Body of pancreas (tissue), 4 donors: Measurements from ENCODE around the gene ATP6V0A1. TPM values are rescaled to one million over a fixed set of nuclear protein-coding genes. Genes with fewer than 3 reads are reported as not detected.

Experiments
- ATAC-seq: fragments of 150-250 bp; one replicate; pipeline ENCODE4 v1.9.1; 2016
- DNase-seq, 4 donors: peaks; one replicate each; pipeline ENCODE4 v3.0.0-alpha.2; 2019
- H3K27ac ChIP-seq, 4 donors: fragments of 200-600 bp; sonication (generic); 1 replicate in 3 of 4; 2 replicates in 1 of 4; pipeline versions ENCODE4 v1.5.1 to v1.6.1; 2016 to 2019; ENCODE audit warnings: mild to moderate bottlenecking in 1 of 4, mixed read lengths in 1 of 4, moderate library complexity in 1 of 4
- H3K27me3 ChIP-seq, 2 donors: fragments of 200-600 bp; sonication (generic); one replicate each; pipeline ENCODE4 v1.6.0; 2016; ENCODE audit warnings: mild to moderate bottlenecking in 1 of 2
- H3K36me3 ChIP-seq, 2 donors: fragments of 200-600 bp; sonication (generic); replicated peaks in 1 of 2; 2 replicates each; pipeline ENCODE4 v1.5.1; 2016; ENCODE audit warnings: low read depth in 2 of 2; ENCODE audit not compliant: insufficient read depth in 1 of 2
- H3K4me1 ChIP-seq: fragments of 200-600 bp; sonication (generic); one replicate; pipeline ENCODE4 v1.6.0; 2016
- H3K4me3 ChIP-seq, 2 donors: fragments of 200-600 bp; sonication (generic); 1 replicate in 1 of 2; 2 replicates in 1 of 2; pipeline ENCODE4 v1.5.1; 2016 to 2019
- H3K9me3 ChIP-seq, 3 donors: fragments of 200-600 bp; sonication (generic); 1 replicate in 2 of 3; 2 replicates in 1 of 3; pipeline ENCODE4 v1.5.1; 2016
- POLR2A ChIP-seq, 3 donors: fragments of 450-650 bp; IDR thresholded peaks; one replicate each; pipeline ENCODE4 v1.6.1; 2016; ENCODE audit warnings: antibody characterized with exemption in 3 of 3, mild to moderate bottlenecking in 2 of 3
- WGBS, 2 donors: methylation state at CpG; one replicate each; pipeline ENCODE4 v1.1.5; 2017; 5-methylcytosine and 5-hydroxymethylcytosine counted together
- intact Hi-C: fragments of 100-400 bp; cut with DNase I; formaldehyde crosslinking; loops from one replicate; pipeline ENCODE4 v1.15.1; 2023
- total RNA-seq, 2 donors: library from RNA; depleted of rRNA; stranded (reverse); fragments of >200 nt; gene quantifications; one replicate each; pipeline ENCODE4 v1.1.0, GENCODE V29; 2016
- TF ChIP-seq, protein P1 (sequence below), 7 experiments: fragments of 450-650 bp in 4 of 7; fragments of 200-600 bp in 3 of 7; sonication (generic) in 3 of 7; IDR thresholded peaks; one replicate each; pipeline ENCODE4 v1.5.1; 2016 to 2019; ENCODE audit warnings: antibody characterized with exemption in 7 of 7

ATP6V0A1 gene
- total RNA-seq, 2 donors from 2014 or later, result 35.5 to 71.5 TPM

DNA sequence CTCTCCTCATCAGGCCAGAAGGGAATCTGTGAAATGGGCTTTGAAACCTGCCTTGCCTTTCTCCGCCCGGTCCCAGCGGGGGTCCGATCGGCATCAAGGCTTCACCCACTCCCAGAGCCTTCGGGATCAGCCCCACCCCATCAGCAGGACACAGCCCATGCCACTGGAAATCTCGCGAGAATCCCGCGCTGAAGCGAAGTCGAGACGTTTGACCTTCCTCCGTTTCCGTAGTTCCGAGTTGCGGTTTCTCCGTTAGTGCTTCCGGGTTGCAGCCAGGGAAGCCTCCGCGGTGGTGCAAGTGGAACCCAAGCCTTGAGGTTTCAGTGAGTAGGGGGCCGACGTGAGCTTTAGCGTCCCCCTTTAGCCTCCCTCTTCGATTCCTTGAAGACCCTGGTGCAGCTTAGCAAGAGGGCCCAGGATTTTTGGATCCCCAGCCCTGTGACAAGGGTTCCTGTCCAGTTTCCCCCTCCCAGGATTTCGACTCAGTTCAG is 103.3 kb downstream of the ATP6V0A1 start, which contains the start of gene COASY:
COASY (plus strand) TSS at position 252 of the 491 bp plus-strand sequence. CDS start 475 bp downstream, outside the sequence.
- DNase-seq, result peak; percentile 96 to 98 (median 97)
- intact Hi-C loops, result no loop called here
- Histone ChIP-seq H3K27me3 (no peaks in the 10 kb centered on the region), H3K4me3 (peak within 1 kb of the TSS; percentile 72 to 90), H3K27ac (peak within 1 kb of the TSS; percentile 72 to 93 (median 88)), H3K4me1 (peaks cover 44% of the 10 kb centered on the region), H3K9me3 (no peaks in the 10 kb centered on the region), H3K36me3 (peaks cover 0 to 15% of the 10 kb centered on the region in 2 donors)
- peak; percentile 18 to 81 (median 80) for TF ChIP-seq POLR2A (IDR thresholded peaks at IDR 0.05)
- TF ChIP-seq, protein P1, sequence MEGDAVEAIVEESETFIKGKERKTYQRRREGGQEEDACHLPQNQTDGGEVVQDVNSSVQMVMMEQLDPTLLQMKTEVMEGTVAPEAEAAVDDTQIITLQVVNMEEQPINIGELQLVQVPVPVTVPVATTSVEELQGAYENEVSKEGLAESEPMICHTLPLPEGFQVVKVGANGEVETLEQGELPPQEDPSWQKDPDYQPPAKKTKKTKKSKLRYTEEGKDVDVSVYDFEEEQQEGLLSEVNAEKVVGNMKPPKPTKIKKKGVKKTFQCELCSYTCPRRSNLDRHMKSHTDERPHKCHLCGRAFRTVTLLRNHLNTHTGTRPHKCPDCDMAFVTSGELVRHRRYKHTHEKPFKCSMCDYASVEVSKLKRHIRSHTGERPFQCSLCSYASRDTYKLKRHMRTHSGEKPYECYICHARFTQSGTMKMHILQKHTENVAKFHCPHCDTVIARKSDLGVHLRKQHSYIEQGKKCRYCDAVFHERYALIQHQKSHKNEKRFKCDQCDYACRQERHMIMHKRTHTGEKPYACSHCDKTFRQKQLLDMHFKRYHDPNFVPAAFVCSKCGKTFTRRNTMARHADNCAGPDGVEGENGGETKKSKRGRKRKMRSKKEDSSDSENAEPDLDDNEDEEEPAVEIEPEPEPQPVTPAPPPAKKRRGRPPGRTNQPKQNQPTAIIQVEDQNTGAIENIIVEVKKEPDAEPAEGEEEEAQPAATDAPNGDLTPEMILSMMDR (IDR thresholded peaks at IDR 0.05), result peak in 1 of 7 experiments; percentile 7
- WGBS, 2 donors, result 0% methylated on average over 26 of the region's 26 CpGs; no CpG with 5 or more reads in 1 of the 2 donors
- ATAC-seq, result peak; percentile 85

DNA sequence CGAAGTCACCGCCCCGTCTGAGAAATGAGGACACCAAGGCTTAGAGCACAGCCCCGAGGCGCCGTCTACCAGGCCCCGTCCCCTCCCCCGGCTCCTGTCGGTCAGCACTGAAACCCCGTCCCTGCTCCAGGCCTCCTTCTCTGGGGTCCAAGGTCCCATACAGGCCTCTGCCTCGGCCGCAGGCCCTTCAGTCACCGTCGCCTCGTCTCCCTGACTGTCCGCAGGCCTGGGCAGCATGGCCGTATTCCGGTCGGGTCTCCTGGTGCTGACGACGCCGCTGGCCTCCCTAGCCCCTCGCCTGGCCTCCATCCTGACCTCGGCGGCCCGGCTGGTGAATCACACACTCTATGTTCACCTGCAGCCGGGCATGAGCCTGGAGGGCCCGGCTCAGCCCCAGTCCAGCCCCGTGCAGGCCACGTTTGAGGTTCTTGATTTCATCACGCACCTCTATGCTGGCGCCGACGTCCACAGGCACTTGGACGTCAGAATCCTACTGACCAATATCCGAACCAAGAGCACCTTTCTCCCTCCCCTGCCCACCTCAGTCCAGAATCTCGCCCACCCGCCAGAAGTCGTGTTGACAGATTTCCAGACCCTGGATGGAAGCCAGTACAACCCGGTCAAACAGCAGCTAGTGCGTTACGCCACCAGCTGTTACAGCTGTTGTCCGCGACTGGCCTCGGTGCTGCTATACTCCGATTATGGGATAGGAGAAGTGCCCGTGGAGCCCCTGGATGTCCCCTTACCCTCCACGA is 103.9 kb downstream of the ATP6V0A1 start:
- peak overlapping the region; percentile 72 to 93 (median 88) for H3K27ac ChIP-seq
- peak in 1 of 3 donors; percentile 12 for TF ChIP-seq POLR2A (IDR thresholded peaks at IDR 0.05)
- TF ChIP-seq, protein P1 (IDR thresholded peaks at IDR 0.05), result peak in 1 of 7 experiments; percentile 1
- ATAC-seq (peak; percentile 5), DNase-seq (peak; percentile 42 to 55 (median 45))
- H3K4me1 ChIP-seq, result peaks cover 46% of the 10 kb centered on the region
- H3K27me3 ChIP-seq, result no peaks in the 10 kb centered on the region
- no peaks in the 10 kb centered on the region for H3K9me3 ChIP-seq
- H3K4me3 ChIP-seq, result peak overlapping the region; percentile 72 to 90
- intact Hi-C loops, result no loop called here
- H3K36me3 ChIP-seq, result peaks cover 0 to 15% of the 10 kb centered on the region in 2 donors
- WGBS, 2 donors, result 3 to 12% methylated on average over 18 to 47 of the region's 48 CpGs

DNA sequence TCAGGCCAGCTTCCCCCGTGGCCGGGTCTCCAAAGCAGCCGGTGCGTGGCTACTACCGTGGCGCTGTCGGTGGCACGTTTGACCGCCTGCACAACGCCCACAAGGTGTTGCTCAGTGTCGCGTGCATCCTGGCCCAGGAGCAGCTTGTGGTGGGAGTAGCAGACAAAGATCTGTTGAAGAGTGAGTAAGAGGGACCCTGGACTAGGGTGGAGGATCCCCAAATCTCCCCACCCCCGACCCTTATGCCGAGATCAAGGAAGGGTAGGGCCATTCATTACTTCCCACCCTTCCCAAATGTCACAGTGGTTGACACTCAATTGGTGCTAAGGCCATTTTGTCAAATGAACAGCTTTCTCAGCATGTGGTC is 104.4 kb downstream of the ATP6V0A1 start:
- no peaks in the 10 kb centered on the region for H3K9me3 ChIP-seq
- H3K27me3 ChIP-seq, result no peaks in the 10 kb centered on the region
- DNase-seq (no peak), ATAC-seq (no peak)
- WGBS, 2 donors, result 24% methylated on average over 9 to 14 of the region's 14 CpGs
- TF ChIP-seq, protein P1 (IDR thresholded peaks at IDR 0.05), result peak in 1 of 7 experiments; percentile 3
- TF ChIP-seq POLR2A (IDR thresholded peaks at IDR 0.05), result peak in 2 of 3 donors; percentile 19 to 41
- peak overlapping the region; percentile 72 to 90 for H3K4me3 ChIP-seq
- H3K27ac ChIP-seq, result peak overlapping the region; percentile 72 to 93 (median 88)
- peaks cover 0 to 15% of the 10 kb centered on the region in 2 donors for H3K36me3 ChIP-seq
- peaks cover 51% of the 10 kb centered on the region for H3K4me1 ChIP-seq
- intact Hi-C loops, result no loop called here

DNA sequence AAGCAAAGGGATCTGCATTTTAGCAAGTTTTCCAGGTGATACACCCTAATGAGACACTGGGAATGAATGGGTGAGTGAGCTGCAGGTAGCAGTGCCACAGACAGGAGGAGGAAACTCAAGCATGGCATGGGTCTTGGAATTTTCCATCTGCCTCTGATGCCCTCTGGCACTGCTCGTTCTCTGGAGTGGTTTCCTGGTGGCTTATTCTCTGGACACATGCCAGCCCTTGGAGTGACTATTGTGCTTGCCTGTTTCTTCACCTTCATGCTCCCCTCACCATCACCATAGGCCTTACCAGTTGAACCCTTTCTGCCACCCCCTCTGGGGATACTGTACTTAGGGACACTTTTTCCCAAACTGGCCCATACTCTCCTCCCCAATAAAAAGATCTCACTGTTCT is 104.9 kb downstream of the ATP6V0A1 start:
- peak overlapping the region; percentile 72 to 93 (median 88) for H3K27ac ChIP-seq
- intact Hi-C loops, result no loop called here
- TF ChIP-seq, protein P1 (IDR thresholded peaks at IDR 0.05), result peak in 3 of 7 experiments; percentile 3 to 31 (median 25)
- no peak for TF ChIP-seq POLR2A (IDR thresholded peaks at IDR 0.05)
- peak; percentile 65 to 82 (median 78) for DNase-seq
- ATAC-seq, result no peak
- H3K9me3 ChIP-seq, result no peaks in the 10 kb centered on the region
- WGBS, 2 donors, result 0 to 10% methylated on average over 1 of the region's 1 CpG
- H3K4me3 ChIP-seq, result no peak overlapping the region
- H3K4me1 ChIP-seq, result peaks cover 55% of the 10 kb centered on the region
- peaks cover 0 to 15% of the 10 kb centered on the region in 2 donors for H3K36me3 ChIP-seq
- H3K27me3 ChIP-seq, result no peaks in the 10 kb centered on the region
